ENCODE results near the gene EPHX1.

Gene EPHX1

DNA sequence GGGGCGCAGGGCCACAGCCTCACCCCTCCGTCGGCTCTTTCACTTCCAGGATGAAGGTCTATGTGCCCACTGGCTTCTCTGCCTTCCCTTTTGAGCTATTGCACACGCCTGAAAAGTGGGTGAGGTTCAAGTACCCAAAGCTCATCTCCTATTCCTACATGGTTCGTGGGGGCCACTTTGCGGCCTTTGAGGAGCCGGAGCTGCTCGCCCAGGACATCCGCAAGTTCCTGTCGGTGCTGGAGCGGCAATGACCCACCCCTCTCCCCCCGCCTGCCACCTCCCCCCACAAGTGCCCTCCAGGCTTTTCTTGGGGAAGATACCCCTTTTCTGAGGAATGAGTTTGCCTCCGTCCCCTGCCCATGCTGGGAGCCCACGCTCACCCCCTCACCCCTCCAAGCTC lies 35.2 kb downstream of the EPHX1 start:
- no peak overlapping the region for H3K4me3 ChIP-seq (replicated peaks; ENCODE audit: low read depth, low read length)
- TF ChIP-seq, protein P1, sequence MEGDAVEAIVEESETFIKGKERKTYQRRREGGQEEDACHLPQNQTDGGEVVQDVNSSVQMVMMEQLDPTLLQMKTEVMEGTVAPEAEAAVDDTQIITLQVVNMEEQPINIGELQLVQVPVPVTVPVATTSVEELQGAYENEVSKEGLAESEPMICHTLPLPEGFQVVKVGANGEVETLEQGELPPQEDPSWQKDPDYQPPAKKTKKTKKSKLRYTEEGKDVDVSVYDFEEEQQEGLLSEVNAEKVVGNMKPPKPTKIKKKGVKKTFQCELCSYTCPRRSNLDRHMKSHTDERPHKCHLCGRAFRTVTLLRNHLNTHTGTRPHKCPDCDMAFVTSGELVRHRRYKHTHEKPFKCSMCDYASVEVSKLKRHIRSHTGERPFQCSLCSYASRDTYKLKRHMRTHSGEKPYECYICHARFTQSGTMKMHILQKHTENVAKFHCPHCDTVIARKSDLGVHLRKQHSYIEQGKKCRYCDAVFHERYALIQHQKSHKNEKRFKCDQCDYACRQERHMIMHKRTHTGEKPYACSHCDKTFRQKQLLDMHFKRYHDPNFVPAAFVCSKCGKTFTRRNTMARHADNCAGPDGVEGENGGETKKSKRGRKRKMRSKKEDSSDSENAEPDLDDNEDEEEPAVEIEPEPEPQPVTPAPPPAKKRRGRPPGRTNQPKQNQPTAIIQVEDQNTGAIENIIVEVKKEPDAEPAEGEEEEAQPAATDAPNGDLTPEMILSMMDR (IDR thresholded peaks at IDR 0.05; ENCODE audit: low read depth, low read length, missing control alignments), result no peak
- no peak for DNase-seq (ENCODE audit: extremely low read depth, low read depth)

DNA sequence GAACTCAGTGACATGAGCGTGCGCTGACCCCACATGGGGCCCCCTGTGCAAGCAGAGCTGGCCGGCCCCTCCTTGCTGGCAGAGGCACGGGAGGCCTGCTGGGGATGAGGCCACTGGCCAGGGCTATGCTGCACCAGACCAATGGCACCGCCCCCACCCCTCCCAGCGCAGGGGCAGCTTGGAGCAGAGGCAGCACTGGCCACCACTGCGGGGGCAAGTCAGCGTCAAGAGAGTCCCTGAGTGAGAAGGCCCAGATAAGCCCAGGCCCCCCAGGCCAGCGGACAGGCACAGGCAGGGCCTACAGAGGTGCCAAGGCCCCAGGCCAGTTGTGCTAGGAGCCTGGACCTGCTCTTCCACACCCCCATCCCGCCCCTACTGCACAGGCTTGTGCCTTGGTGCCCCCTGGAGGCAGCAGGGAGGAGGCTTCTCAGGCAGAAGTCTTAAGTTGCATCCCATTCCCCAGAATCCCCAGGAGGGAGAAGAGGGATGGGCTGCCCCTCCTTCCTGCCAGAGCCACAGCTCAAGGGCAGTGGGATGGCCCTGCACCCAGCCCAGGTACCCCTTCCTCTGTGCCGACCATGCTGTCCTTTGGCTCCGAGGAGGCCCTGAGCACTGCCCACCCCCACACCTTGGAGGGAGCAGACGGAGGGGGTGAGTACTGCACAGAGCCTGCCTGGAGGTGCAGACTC lies 35.8 kb downstream of the EPHX1 start:
- peak; percentile 38 for DNase-seq (ENCODE audit: extremely low read depth, low read depth)
- H3K4me3 ChIP-seq (replicated peaks; ENCODE audit: low read depth, low read length), result no peak overlapping the region
- TF ChIP-seq, protein P1 (IDR thresholded peaks at IDR 0.05; ENCODE audit: low read depth, low read length, missing control alignments), result peak; percentile 83

DNA sequence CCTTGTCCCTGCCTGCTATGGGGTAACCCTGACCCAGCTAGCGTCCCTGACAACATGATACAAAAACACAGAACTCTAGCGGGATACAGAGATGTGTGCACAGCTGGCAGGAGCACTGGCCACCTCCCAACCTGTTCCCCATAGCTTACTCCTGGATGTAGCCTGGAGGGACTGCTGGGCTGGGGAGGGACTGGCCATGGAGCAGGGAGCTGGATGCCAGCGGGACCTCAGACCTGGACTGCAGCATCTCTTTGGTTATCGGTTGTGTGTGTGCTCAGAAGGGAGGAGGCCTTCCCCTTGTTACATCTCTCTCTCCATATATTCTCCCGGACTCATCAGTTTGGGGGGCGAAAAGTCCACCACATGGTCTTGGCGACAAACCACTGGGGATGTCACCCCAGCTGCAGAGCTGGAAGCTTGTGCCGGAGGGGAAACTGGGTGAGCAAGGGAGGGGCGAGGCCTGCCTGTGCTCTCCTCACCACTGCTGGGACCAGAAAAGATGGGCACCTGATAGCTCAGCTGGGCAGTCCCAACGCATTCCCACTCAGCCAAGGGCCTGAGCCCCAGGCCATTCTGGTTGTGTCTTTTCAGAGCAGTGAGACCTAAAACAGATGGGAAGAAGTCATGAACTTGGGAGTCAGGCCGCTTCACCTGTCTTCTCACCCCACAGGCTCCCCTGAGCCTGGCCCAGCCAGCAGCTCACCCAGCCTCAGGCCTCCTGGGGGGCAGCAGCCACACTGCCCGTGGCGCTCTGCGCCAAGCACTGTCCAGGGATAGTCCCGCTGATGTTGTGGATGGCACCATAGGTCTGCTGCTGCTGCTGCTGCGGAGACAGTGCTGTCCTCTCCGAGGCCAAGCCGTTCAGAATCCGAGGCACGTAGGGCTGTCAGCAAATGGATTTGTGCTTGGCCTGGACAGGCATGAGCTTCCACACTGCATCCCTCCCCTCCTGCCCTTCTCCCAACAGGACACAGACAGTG lies 36.7 kb downstream of the EPHX1 start:
- H3K4me3 ChIP-seq (replicated peaks; ENCODE audit: low read depth, low read length), result no peak overlapping the region
- TF ChIP-seq, protein P1 (IDR thresholded peaks at IDR 0.05; ENCODE audit: low read depth, low read length, missing control alignments), result no peak
- DNase-seq (ENCODE audit: extremely low read depth, low read depth), result no peak

DNA sequence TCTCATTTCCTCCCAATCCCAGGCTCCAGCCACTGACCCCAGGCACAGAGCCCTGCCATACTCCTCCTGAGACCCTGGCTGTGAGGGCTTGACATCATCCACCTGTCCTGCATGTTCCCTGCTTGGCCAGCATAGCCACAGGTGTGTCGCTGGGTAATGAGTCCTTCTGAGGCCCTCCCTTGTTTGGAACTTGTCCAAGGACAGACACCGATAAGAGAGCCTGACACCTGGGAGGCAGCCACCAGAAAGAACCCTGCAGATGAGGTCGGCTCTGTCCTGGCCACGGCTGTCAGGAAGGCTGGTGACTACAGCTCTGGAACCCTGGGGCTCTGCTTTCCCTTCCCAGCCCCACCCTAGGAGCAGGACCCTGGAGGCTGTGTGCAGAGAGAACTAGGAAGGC lies 37.7 kb downstream of the EPHX1 start:
- TF ChIP-seq, protein P1 (IDR thresholded peaks at IDR 0.05; ENCODE audit: low read depth, low read length, missing control alignments), result no peak
- no peak overlapping the region for H3K4me3 ChIP-seq (replicated peaks; ENCODE audit: low read depth, low read length)
- DNase-seq (ENCODE audit: extremely low read depth, low read depth), result no peak

DNA sequence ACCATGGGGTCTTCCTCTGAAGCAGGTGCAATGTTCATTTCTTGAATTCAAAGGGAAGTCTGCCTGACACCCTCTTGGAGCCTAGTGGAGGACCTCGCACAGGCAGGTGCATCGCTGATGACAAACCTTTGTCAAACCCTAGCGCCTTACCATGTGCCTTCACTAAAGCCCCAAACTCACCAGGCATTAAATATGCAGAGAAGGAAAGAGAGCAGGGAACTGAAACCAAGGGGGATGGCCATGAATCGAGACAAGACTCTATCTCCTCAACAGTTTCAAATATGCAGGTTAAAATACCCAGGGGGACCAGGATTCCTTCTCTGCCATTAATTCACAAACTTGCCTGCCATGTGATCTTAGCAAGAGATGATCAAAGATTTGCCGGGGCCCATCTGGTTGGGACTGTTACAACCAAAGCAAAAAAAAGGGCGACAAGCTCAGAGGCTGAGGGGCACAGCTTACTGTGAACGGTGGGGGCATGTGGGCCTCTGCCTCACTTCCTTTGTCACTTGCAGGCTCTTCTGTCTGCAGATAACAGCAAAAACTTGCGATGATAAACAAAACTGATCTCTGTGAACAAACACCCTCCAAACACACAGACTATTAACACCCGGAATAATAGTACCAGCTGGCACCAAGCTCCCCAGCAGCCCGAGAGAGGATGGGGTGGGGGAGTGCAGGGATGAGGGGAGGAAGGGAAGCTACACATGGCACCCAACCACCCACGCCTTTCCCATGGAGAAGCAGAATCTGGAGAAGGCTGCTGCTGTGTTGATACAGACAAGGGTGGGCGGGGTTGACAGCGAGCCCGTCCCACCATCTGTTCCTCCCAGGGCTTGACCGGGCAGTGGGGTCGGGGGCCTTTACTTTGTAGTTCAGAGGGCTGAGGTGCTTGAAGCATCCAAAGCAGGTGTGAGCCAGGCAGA lies 38.4 kb downstream of the EPHX1 start:
- TF ChIP-seq, protein P1 (IDR thresholded peaks at IDR 0.05; ENCODE audit: low read depth, low read length, missing control alignments), result no peak
- DNase-seq (ENCODE audit: extremely low read depth, low read depth), result no peak
- H3K4me3 ChIP-seq (replicated peaks; ENCODE audit: low read depth, low read length), result no peak overlapping the region

DNA sequence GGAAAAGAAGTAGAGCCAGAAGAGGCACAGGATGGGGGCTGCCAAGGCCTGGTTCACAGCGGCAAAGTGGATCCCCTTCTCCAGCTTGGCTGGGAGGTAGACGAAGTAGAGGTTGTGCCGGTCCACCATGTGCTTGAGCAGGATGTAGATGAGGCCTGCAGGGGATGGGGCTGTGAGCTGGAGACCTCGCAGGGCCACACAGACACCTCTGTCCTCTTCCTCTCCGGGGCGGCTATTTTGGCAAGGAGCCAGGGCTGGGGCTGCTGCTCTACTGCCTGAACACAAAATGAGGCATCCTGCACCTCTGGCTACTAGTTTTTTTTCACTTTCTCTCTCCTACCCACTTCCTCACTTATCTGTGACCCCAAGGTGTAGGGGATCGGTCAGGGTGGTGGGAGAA lies 40.0 kb downstream of the EPHX1 start:
- no peak overlapping the region for H3K4me3 ChIP-seq (replicated peaks; ENCODE audit: low read depth, low read length)
- TF ChIP-seq, protein P1 (IDR thresholded peaks at IDR 0.05; ENCODE audit: low read depth, low read length, missing control alignments), result no peak
- DNase-seq (ENCODE audit: extremely low read depth, low read depth), result no peak

Data from HFF-Myc (cell line).